GM12878 (cell line): ENCODE data around the gene ESYT2. TPM values are rescaled to one million over a fixed set of nuclear protein-coding genes. Genes with fewer than 3 reads are reported as not detected.

Experiments
- ATAC-seq: fragments of 200-7000 bp; cut with Tn5 transposase; 3 replicates; pipeline ENCODE4 v1.9.1; 2020; ENCODE audit warnings: mild to moderate bottlenecking, moderate library complexity
- BruUV-seq: library from RNA; stranded (reverse); fragments of 400-500 nt; replicated peaks from 2 replicates; lab custom pipeline; 2021; lab: Mats Ljungman, UMichigan
- CTCF ChIA-PET: fragments of 300-600 bp; sonication (Branson Sonifier 250); formaldehyde crosslinking; extraction: SDS; loops from one replicate; lab custom pipeline; 2021; ENCODE audit warnings: inconsistent platforms; lab: Yijun Ruan, JAX
- POLR2A ChIA-PET: fragments of 350-600 bp; formaldehyde crosslinking; extraction: SDS; loops from one replicate; lab custom pipeline; 2021; ENCODE audit warnings: inconsistent platforms; lab: Charles Lee
- RAD21 ChIA-PET: fragments of 300-600 bp; sonication (Branson Sonifier 250); formaldehyde crosslinking; loops from one replicate; lab custom pipeline; 2023; ENCODE audit warnings: antibody characterized with exemption; ENCODE audit not compliant: unreplicated experiment; lab: Charles Lee
- SMC1A ChIA-PET: fragments of 300-600 bp; sonication (Branson Sonifier 250); formaldehyde crosslinking; loops from one replicate; lab custom pipeline; 2023; ENCODE audit not compliant: unreplicated experiment, uncharacterized antibody; lab: Charles Lee
- DNase-seq: peaks from one replicate; pipeline ENCODE4 v3.0.0-alpha.2; 2011; ENCODE audit warnings: low read depth, low spot score
- FAIRE-seq: peaks from 3 replicates; lab custom pipeline; 2011; peaks lifted over from hg19 to GRCh38; lab: Jason Lieb, UNC
- H2AFZ ChIP-seq: 2 replicates; pipeline ENCODE4 v1.6.0; 2011; ENCODE audit warnings: low read depth, low read length, control low read depth; ENCODE audit not compliant: control insufficient read depth
- H3K27ac ChIP-seq: 2 replicates; pipeline ENCODE4 v1.5.1; 2011; ENCODE audit warnings: control low read depth; ENCODE audit not compliant: control insufficient read depth, insufficient read depth
- H3K27me3 ChIP-seq, 2 experiments: replicated peaks in 1 of 2; 2 replicates each; pipeline versions ENCODE4 v1.6.0 to v1.6.1; 2011; ENCODE audit warnings: low read length in 1 of 2; ENCODE audit not compliant: control insufficient read depth in 2 of 2, insufficient read depth in 2 of 2
- H3K36me3 ChIP-seq, 2 experiments: 2 replicates each; pipeline ENCODE4 v1.5.1; 2011; ENCODE audit warnings: low read length in 1 of 2; ENCODE audit not compliant: control insufficient read depth in 2 of 2, insufficient read depth in 2 of 2
- H3K4me1 ChIP-seq: 2 replicates; pipeline ENCODE4 v1.6.1; 2011; ENCODE audit warnings: mild to moderate bottlenecking, low read length, moderate library complexity, mixed read lengths; ENCODE audit not compliant: control insufficient read depth, insufficient read depth
- H3K4me2 ChIP-seq: 2 replicates; pipeline ENCODE4 v1.6.0; 2011; ENCODE audit warnings: control low read depth; ENCODE audit not compliant: control insufficient read depth, insufficient read depth
- H3K4me3 ChIP-seq: fragments of 200-600 bp; sonication (generic); 2 replicates; pipeline ENCODE4 v1.5.1; 2016
- H3K79me2 ChIP-seq: 2 replicates; pipeline ENCODE4 v1.6.0; 2011; ENCODE audit warnings: low read length; ENCODE audit not compliant: control insufficient read depth, insufficient read depth
- H3K9ac ChIP-seq: 2 replicates; pipeline ENCODE4 v1.8.0; 2011; ENCODE audit warnings: low read length, control low read depth, mixed read lengths; ENCODE audit not compliant: control insufficient read depth, insufficient read depth
- H3K9me3 ChIP-seq: replicated peaks from 3 replicates; pipeline ENCODE4 v1.5.1; 2011; ENCODE audit warnings: mild to moderate bottlenecking, low read length; ENCODE audit not compliant: control insufficient read depth, insufficient read depth
- H4K20me1 ChIP-seq: 2 replicates; pipeline ENCODE4 v1.6.0; 2011; ENCODE audit not compliant: control insufficient read depth, insufficient read depth
- KDM1A ChIP-seq: fragments of 200-600 bp; sonication (generic); IDR thresholded peaks from 2 replicates; pipeline ENCODE4 v1.6.1; 2016; ENCODE audit warnings: borderline replicate concordance
- NFYB ChIP-seq: IDR thresholded peaks from 2 replicates; pipeline ENCODE4 v1.6.1; 2011; ENCODE audit warnings: low read depth, mild to moderate bottlenecking, low read length, improper control_type of control experiment, moderate library complexity; ENCODE audit not compliant: insufficient read depth
- NRF1 ChIP-seq: conservative IDR thresholded peaks from 2 replicates; pipeline ENCODE4 v1.6.1; 2011; ENCODE audit warnings: mild to moderate bottlenecking, low read depth, low read length, improper control_type of control experiment
- PAX5 ChIP-seq: IDR thresholded peaks from 2 replicates; pipeline ENCODE4 v1.6.1; 2011; ENCODE audit warnings: low read depth, low read length, borderline replicate concordance
- SPI1 ChIP-seq: IDR thresholded peaks from 2 replicates; pipeline ENCODE4 v1.6.1; 2011; ENCODE audit warnings: low read depth, mild to moderate bottlenecking, low read length, moderate library complexity, borderline replicate concordance; ENCODE audit not compliant: insufficient read depth
- STAT1 ChIP-seq: fragments of 450-650 bp; conservative IDR thresholded peaks from 2 replicates; pipeline ENCODE4 v1.6.1; 2014; ENCODE audit warnings: antibody characterized with exemption, mild to moderate bottlenecking
- TCF7 ChIP-seq: IDR thresholded peaks from 2 replicates; pipeline ENCODE4 v1.6.1; 2014; ENCODE audit warnings: antibody characterized with exemption, borderline replicate concordance
- WGBS: methylation state at CpG from one replicate; pipeline ENCODE4 v1.1.6; 2016; ENCODE audit warnings: low lambda C conversion rate; ENCODE audit not compliant: insufficient replicate concordance, insufficient coverage; ENCODE audit errors: missing lambda C conversion rate; 5-methylcytosine and 5-hydroxymethylcytosine counted together
- in situ Hi-C: fragments of 300-500 bp; cut with MboI; formaldehyde crosslinking; loops from 9 replicates; pipeline ENCODE4 v1.14.3; 2018; ENCODE audit warnings: mixed read lengths
- intact Hi-C: fragments of 100-400 bp; cut with micrococcal nuclease; formaldehyde crosslinking; loops from one replicate; pipeline ENCODE4 v1.14.2; 2022; ENCODE audit not compliant: unreplicated experiment
- polyA plus RNA-seq, 11 experiments: library from polyadenylated mRNA; depleted of rRNA in 4 of 11; unstranded in 6 of 11; stranded (reverse) in 5 of 11; fragments of >200 nt; fragmentation: Nextera tagmentation in 4 of 11; fragmentation: Illumina TruSeq in 1 of 11; extraction: Ambion mirVana in 4 of 11; extraction: Trizol in 1 of 11; gene quantifications; 1 replicate in 1 of 11; 2 replicates in 10 of 11; pipeline versions ENCODE4 v1.2.1 to v1.2.3, GENCODE V29; 2011 to 2016; ENCODE audit warnings: inconsistent platforms in 2 of 11, missing spikeins in 2 of 11, low read depth in 1 of 11
- total RNA-seq, 4 experiments: library from RNA; depleted of rRNA in 3 of 4; stranded (reverse); fragments of >200 nt in 3 of 4; fragmentation: Illumina TruSeq in 1 of 4; extraction: Trizol in 1 of 4; gene quantifications; 2 replicates each; pipeline versions ENCODE4 v1.2.1 to v1.2.3, GENCODE V29; 2013 to 2021
- TF ChIP-seq, protein P1 (sequence below): IDR thresholded peaks from 2 replicates; pipeline ENCODE4 v1.6.1; 2011; ENCODE audit warnings: mild to moderate bottlenecking, low read depth, low read length, moderate library complexity; ENCODE audit not compliant: insufficient replicate concordance
- TF ChIP-seq, protein P2 (sequence below): IDR thresholded peaks from 2 replicates; pipeline ENCODE4 v1.6.1; 2011; ENCODE audit warnings: borderline replicate concordance, low read depth, mild to moderate bottlenecking, moderate library complexity, mixed read lengths, low read length; ENCODE audit not compliant: insufficient read depth; ENCODE audit errors: extremely low read length
- TF ChIP-seq, protein P3 (sequence below): IDR thresholded peaks from 2 replicates; pipeline ENCODE4 v1.6.1; 2012; ENCODE audit warnings: low read depth, low read length, improper control_type of control experiment
- TF ChIP-seq, protein P4 (sequence below): fragments of 450-650 bp; IDR thresholded peaks from 2 replicates; pipeline ENCODE4 v1.6.1; 2014; ENCODE audit warnings: mild to moderate bottlenecking
- TF ChIP-seq, protein P5 (sequence below): fragments of 450-650 bp; formaldehyde crosslinking; IDR thresholded peaks from 2 replicates; pipeline ENCODE4 v1.4.0; 2020; ENCODE audit warnings: mild to moderate bottlenecking, moderate library complexity

Gene ESYT2
- total and polyA plus RNA-seq, 10 of the 15 experiments (the other 5 are each of a cell fraction or from before 2014, with no cell fraction given): 1.9 to 44.6 (median 21.4) TPM

DNA sequence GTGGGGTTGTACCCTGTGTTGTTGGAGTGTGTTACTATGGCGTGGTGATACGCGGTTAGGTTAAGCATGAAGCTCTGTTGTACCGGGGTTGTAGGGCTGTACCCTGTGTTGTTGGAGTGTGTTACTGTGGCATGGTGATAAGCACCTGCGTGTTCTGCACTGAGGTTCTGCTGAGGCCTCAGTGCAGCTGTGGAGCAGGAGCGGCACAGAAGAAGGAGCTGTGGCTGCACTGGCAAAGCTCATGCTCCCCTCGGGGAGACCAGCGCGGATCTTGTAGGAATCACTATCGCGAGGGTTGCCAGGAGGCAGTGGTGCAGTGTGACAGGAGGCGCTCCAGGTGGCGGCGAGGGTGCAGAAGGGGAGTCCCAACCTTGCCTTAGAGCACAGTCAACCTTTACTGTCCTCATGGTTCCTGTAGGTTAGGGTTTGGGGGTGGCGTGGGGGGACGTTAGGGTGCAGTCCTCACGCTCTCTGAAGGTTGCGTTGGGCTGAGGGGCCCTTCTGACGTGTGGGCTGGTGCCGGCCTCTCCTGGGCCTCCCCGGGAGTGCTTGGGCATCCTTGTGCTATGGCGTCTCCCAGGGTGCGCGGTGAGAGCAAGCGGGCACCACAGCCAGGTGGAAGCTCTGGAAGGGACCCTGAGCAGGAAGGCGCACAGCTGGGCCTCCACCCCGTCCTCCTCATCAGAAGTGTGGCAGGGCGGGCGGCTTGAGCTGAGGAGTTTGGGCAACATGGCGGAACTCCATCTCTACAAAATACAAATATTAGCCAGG is 38.1 kb upstream of the ESYT2 start:
- H2AFZ ChIP-seq: no peak overlapping the region
- ChIA-PET POLR2A (interaction anchor here (0.7 to 0.8 kb wide), 2 partner anchors 96 to 119 kb away, joined by 3 to 8 read pairs; no protein-coding TSS in a partner anchor), CTCF (no interaction called here), RAD21 (interaction anchor here (0.7 kb wide), 1 partner anchor 61 kb away, joined by 3 read pairs; no protein-coding TSS in a partner anchor), SMC1A (interaction anchor here (0.8 to 0.9 kb wide), 2 partner anchors 17 to 100 kb away, joined by 3 to 4 read pairs; no protein-coding TSS in a partner anchor)
- peaks cover 8% of the 10 kb centered on the region for H3K4me1 ChIP-seq
- no TSS peak for BruUV-seq
- no peak overlapping the region for H3K27ac ChIP-seq
- ATAC-seq: no peak
- no peaks in the 10 kb centered on the region; the same call in 1 of the 2 replicates for H3K79me2 ChIP-seq
- H3K9me3 ChIP-seq: no peaks in the 10 kb centered on the region
- no peak overlapping the region for H3K4me2 ChIP-seq
- no peak for DNase-seq
- no peaks in the 10 kb centered on the region for H4K20me1 ChIP-seq
- H3K27me3 ChIP-seq: no peaks in the 10 kb centered on the region
- in situ Hi-C loops (no loop called here), intact Hi-C loops (no loop called here)
- peaks cover 0 to 6% of the 10 kb centered on the region in 2 experiments; a peak in 2 of 4 replicates for H3K36me3 ChIP-seq
- no peak overlapping the region for H3K4me3 ChIP-seq
- no peak overlapping the region for H3K9ac ChIP-seq
- WGBS: 97% methylated on average over 28 of the region's 30 CpGs
- no peak for FAIRE-seq
- TF ChIP-seq PAX5 (no peak), NRF1 (no peak), KDM1A (no peak), STAT1 (no peak), TCF7 (no peak), SPI1 (no peak), NFYB (no peak)
- TF ChIP-seq, protein P1, sequence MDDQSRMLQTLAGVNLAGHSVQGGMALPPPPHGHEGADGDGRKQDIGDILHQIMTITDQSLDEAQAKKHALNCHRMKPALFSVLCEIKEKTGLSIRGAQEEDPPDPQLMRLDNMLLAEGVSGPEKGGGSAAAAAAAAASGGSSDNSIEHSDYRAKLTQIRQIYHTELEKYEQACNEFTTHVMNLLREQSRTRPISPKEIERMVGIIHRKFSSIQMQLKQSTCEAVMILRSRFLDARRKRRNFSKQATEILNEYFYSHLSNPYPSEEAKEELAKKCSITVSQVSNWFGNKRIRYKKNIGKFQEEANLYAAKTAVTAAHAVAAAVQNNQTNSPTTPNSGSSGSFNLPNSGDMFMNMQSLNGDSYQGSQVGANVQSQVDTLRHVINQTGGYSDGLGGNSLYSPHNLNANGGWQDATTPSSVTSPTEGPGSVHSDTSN: no peak
- TF ChIP-seq, protein P2, sequence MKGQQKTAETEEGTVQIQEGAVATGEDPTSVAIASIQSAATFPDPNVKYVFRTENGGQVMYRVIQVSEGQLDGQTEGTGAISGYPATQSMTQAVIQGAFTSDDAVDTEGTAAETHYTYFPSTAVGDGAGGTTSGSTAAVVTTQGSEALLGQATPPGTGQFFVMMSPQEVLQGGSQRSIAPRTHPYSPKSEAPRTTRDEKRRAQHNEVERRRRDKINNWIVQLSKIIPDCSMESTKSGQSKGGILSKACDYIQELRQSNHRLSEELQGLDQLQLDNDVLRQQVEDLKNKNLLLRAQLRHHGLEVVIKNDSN: no peak
- TF ChIP-seq, protein P3, sequence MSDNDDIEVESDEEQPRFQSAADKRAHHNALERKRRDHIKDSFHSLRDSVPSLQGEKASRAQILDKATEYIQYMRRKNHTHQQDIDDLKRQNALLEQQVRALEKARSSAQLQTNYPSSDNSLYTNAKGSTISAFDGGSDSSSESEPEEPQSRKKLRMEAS: no peak
- TF ChIP-seq, protein P4, sequence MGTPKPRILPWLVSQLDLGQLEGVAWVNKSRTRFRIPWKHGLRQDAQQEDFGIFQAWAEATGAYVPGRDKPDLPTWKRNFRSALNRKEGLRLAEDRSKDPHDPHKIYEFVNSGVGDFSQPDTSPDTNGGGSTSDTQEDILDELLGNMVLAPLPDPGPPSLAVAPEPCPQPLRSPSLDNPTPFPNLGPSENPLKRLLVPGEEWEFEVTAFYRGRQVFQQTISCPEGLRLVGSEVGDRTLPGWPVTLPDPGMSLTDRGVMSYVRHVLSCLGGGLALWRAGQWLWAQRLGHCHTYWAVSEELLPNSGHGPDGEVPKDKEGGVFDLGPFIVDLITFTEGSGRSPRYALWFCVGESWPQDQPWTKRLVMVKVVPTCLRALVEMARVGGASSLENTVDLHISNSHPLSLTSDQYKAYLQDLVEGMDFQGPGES: no peak
- TF ChIP-seq, protein P5, sequence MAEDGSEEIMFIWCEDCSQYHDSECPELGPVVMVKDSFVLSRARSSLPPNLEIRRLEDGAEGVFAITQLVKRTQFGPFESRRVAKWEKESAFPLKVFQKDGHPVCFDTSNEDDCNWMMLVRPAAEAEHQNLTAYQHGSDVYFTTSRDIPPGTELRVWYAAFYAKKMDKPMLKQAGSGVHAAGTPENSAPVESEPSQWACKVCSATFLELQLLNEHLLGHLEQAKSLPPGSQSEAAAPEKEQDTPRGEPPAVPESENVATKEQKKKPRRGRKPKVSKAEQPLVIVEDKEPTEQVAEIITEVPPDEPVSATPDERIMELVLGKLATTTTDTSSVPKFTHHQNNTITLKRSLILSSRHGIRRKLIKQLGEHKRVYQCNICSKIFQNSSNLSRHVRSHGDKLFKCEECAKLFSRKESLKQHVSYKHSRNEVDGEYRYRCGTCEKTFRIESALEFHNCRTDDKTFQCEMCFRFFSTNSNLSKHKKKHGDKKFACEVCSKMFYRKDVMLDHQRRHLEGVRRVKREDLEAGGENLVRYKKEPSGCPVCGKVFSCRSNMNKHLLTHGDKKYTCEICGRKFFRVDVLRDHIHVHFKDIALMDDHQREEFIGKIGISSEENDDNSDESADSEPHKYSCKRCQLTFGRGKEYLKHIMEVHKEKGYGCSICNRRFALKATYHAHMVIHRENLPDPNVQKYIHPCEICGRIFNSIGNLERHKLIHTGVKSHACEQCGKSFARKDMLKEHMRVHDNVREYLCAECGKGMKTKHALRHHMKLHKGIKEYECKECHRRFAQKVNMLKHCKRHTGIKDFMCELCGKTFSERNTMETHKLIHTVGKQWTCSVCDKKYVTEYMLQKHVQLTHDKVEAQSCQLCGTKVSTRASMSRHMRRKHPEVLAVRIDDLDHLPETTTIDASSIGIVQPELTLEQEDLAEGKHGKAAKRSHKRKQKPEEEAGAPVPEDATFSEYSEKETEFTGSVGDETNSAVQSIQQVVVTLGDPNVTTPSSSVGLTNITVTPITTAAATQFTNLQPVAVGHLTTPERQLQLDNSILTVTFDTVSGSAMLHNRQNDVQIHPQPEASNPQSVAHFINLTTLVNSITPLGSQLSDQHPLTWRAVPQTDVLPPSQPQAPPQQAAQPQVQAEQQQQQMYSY (CRISPR knock-in tag): no peak
